Endothelial cell of umbilical vein (primary cell): ENCODE results near the gene DGUOK. TPM values are rescaled to one million over a fixed set of nuclear protein-coding genes. Genes with fewer than 3 reads are reported as not detected.
A peak's percentile ranks its signal among the peaks of the same experiment; 100 is the strongest.

Experiments used
- BruUV-seq: library from RNA; stranded (reverse); fragments of 400-500 nt; replicated peaks from 2 replicates; lab custom pipeline; 2021; lab: Mats Ljungman, UMichigan
- CTCF ChIA-PET: fragments of 300-600, 350-600 bp; sonication (Branson Sonifier 250); formaldehyde crosslinking; loops from one replicate; lab custom pipeline; 2021; ENCODE audit warnings: antibody characterized with exemption, inconsistent platforms; lab: Charles Lee
- POLR2A ChIA-PET: fragments of 300-600, 350-600 bp; sonication (Branson Sonifier 250); formaldehyde crosslinking; loops from one replicate; lab custom pipeline; 2021; ENCODE audit warnings: antibody characterized with exemption, inconsistent platforms; lab: Charles Lee
- DNase-seq: peaks from one replicate; pipeline ENCODE4 v3.0.0-alpha.2; 2011; ENCODE audit warnings: low read depth, low spot score
- FAIRE-seq: peaks from 2 replicates; lab custom pipeline; 2011; peaks lifted over from hg19 to GRCh38; lab: Jason Lieb, UNC
- H2AFZ ChIP-seq: 2 replicates; pipeline ENCODE4 v1.6.0; 2012; ENCODE audit warnings: low read depth, low read length, control low read depth, inconsistent platforms
- H3K27ac ChIP-seq: 2 replicates; pipeline ENCODE4 v1.5.1; 2011; ENCODE audit warnings: low read depth, mild to moderate bottlenecking, control low read depth, low read length, moderate library complexity; ENCODE audit not compliant: insufficient read depth
- H3K27me3 ChIP-seq, 2 experiments: 2 replicates each; pipeline versions ENCODE4 v1.6.0 to v1.6.1; 2011; ENCODE audit warnings: low read length in 2 of 2, mixed read lengths in 1 of 2; ENCODE audit not compliant: control insufficient read depth in 2 of 2, insufficient read depth in 2 of 2
- H3K36me3 ChIP-seq, 2 experiments: 2 replicates in 1 of 2; 3 replicates in 1 of 2; pipeline ENCODE4 v1.5.1; 2011; ENCODE audit warnings: low read length in 2 of 2, mild to moderate bottlenecking in 1 of 2, moderate library complexity in 1 of 2; ENCODE audit not compliant: control insufficient read depth in 2 of 2, insufficient read depth in 2 of 2; ENCODE audit errors: extremely low read depth in 1 of 2
- H3K4me1 ChIP-seq: 3 replicates; pipeline ENCODE4 v1.5.1; 2011; ENCODE audit warnings: mild to moderate bottlenecking, low read length; ENCODE audit not compliant: control insufficient read depth, insufficient read depth; ENCODE audit errors: extremely low read depth
- H3K4me2 ChIP-seq: 2 replicates; pipeline ENCODE4 v1.6.1; 2011; ENCODE audit warnings: low read length, control low read depth, mixed read lengths; ENCODE audit not compliant: insufficient read depth
- H3K4me3 ChIP-seq, 3 experiments: fragments of 200-600 bp in 1 of 3; sonication (generic), shearing (Covaris generic) in 1 of 3; replicated peaks in 1 of 3; 2 replicates each; pipeline ENCODE4 v1.5.1; 2011 to 2016; ENCODE audit warnings: control low read depth in 3 of 3, low read length in 3 of 3, mild to moderate bottlenecking in 2 of 3, inconsistent platforms in 1 of 3, low read depth in 1 of 3, moderate library complexity in 1 of 3; ENCODE audit not compliant: insufficient read depth in 1 of 3
- H3K79me2 ChIP-seq: 2 replicates; pipeline ENCODE4 v1.6.0; 2012; ENCODE audit warnings: low read length, inconsistent platforms; ENCODE audit not compliant: control insufficient read depth, insufficient read depth
- H3K9ac ChIP-seq: replicated peaks from 2 replicates; pipeline ENCODE3; 2011; ENCODE audit warnings: low read length, control low read depth; ENCODE audit not compliant: insufficient read depth; ENCODE audit errors: extremely low read depth
- H3K9me1 ChIP-seq: replicated peaks from 3 replicates; pipeline ENCODE4 v1.6.0; 2011; ENCODE audit warnings: mild to moderate bottlenecking, low read length; ENCODE audit not compliant: control insufficient read depth, insufficient read depth; ENCODE audit errors: extremely low read depth
- H3K9me3 ChIP-seq: replicated peaks from 2 replicates; pipeline ENCODE4 v1.5.1; 2012; ENCODE audit warnings: low read length, inconsistent platforms; ENCODE audit not compliant: control insufficient read depth, insufficient read depth
- H4K20me1 ChIP-seq: replicated peaks from 2 replicates; pipeline ENCODE3; 2011; ENCODE audit warnings: mild to moderate bottlenecking, low read length; ENCODE audit not compliant: control insufficient read depth, insufficient read depth; ENCODE audit errors: extremely low read depth
- FOS ChIP-seq: IDR thresholded peaks from 2 replicates; pipeline ENCODE4 v1.6.1; 2011; ENCODE audit warnings: mild to moderate bottlenecking, low read length, moderate library complexity, borderline replicate concordance; ENCODE audit not compliant: insufficient read depth
- MAX ChIP-seq: IDR thresholded peaks from 2 replicates; pipeline ENCODE4 v1.6.1; 2011; ENCODE audit not compliant: insufficient read depth, insufficient read length
- MYC ChIP-seq: IDR thresholded peaks from one replicate; pipeline ENCODE4 v1.6.1; 2011; ENCODE audit warnings: mild to moderate bottlenecking, low read depth, low read length
- POLR2AphosphoS5 ChIP-seq: IDR thresholded peaks from 2 replicates; pipeline ENCODE4 v1.6.1; 2012; ENCODE audit warnings: low read depth, mild to moderate bottlenecking, control low read depth, low read length, moderate library complexity; ENCODE audit not compliant: insufficient read depth
- dilution Hi-C: fragments of 300-500 bp; cut with MboI; formaldehyde crosslinking; loops from one replicate; pipeline ENCODE4 v1.15.0; 2019; ENCODE audit warnings: low sequenced_read_pairs; ENCODE audit not compliant: extremely low pct_ligation_motif_present
- intact Hi-C: fragments of 100-400 bp; cut with micrococcal nuclease; formaldehyde crosslinking; loops from one replicate; pipeline ENCODE4 v1.10.0; 2022
- polyA plus RNA-seq, 4 experiments: library from polyadenylated mRNA; depleted of rRNA in 3 of 4; stranded (reverse) in 3 of 4; unstranded in 1 of 4; fragments of >200 nt; gene quantifications; 2 replicates each; pipeline versions ENCODE4 v1.2.1 to v1.2.3, GENCODE V29; 2011 to 2012; ENCODE audit warnings: missing spikeins in 1 of 4
- total RNA-seq: library from RNA; stranded (reverse); gene quantifications from 2 replicates; pipeline ENCODE4 v1.2.3, GENCODE V29; 2021

The DGUOK gene
- total and polyA plus RNA-seq, 2 donors (not counting 3 experiments of a cell fraction or from before 2014, with no cell fraction given): 51.8 to 77.5 TPM

GRCh38 chr2:73949802-73950201 lies 23.1 kb downstream of the DGUOK start:
- BruUV-seq: no TSS peak
- intact Hi-C loops: no loop called here
- ChIA-PET POLR2A (no interaction called here), CTCF (no interaction called here)
- Histone ChIP-seq H3K9ac (no peak overlapping the region), H3K36me3 (peaks cover 15 to 34% of the 10 kb centered on the region in 2 experiments), H3K4me2 (no peak overlapping the region), H3K4me1 (peaks cover 4% of the 10 kb centered on the region), H4K20me1 (peaks cover 3% of the 10 kb centered on the region), H3K27me3 (no peaks in the 10 kb centered on the region), H3K9me3 (no peaks in the 10 kb centered on the region), H3K4me3 (no peak overlapping the region), H3K79me2 (peaks cover 5% of the 10 kb centered on the region), H2AFZ (no peak overlapping the region), H3K9me1 (no peaks in the 10 kb centered on the region), H3K27ac (no peak overlapping the region)
- dilution Hi-C loops: no loop called here
- FAIRE-seq: no peak
- TF ChIP-seq POLR2AphosphoS5 (no peak), MAX (no peak)
- DNase-seq: no peak

GRCh38 chr2:73952499-73953446 lies 26.1 kb downstream of the DGUOK start:
- H3K36me3 ChIP-seq: peaks cover 12 to 30% of the 10 kb centered on the region in 2 experiments
- dilution Hi-C loops: no loop called here
- TF ChIP-seq POLR2AphosphoS5 (peak; percentile 20), FOS (peak; percentile 58), MYC (no peak)

More at GRCh38 chr2:73952499-73953446, 26.1 kb downstream of the DGUOK start:
- no peak overlapping the region for H3K9ac ChIP-seq
- H3K4me3 ChIP-seq: no peak overlapping the region
- no peaks in the 10 kb centered on the region for H3K79me2 ChIP-seq
- peaks cover 4% of the 10 kb centered on the region for H3K4me1 ChIP-seq
- no peak overlapping the region for H3K4me2 ChIP-seq
- no peaks in the 10 kb centered on the region for H3K9me1 ChIP-seq
- intact Hi-C loops: no loop called here
- CTCF ChIA-PET: interaction anchor here (0.6 kb wide), 1 partner anchor 15 kb away, joined by 3 read pairs; no protein-coding TSS in a partner anchor
- H3K27me3 ChIP-seq: no peaks in the 10 kb centered on the region
- H3K9me3 ChIP-seq: no peaks in the 10 kb centered on the region
- no peaks in the 10 kb centered on the region for H4K20me1 ChIP-seq
- DNase-seq (peak; percentile 26), FAIRE-seq (peak; percentile 74)
- no TSS peak for BruUV-seq
- no peak overlapping the region for H3K27ac ChIP-seq
- POLR2A ChIA-PET: no interaction called here
- H2AFZ ChIP-seq: no peak overlapping the region
